Upper lobe of left lung (tissue), 6 donors: Measurements from ENCODE around the gene SH2D6. TPM values are rescaled to one million over a fixed set of nuclear protein-coding genes. Genes with fewer than 3 reads are reported as not detected.

Source experiments
- ATAC-seq, 2 donors: fragments of 200-7000 bp; cut with Tn5 transposase; one replicate each; pipeline ENCODE4 v1.9.1; 2022; ENCODE audit warnings: mild to moderate bottlenecking in 2 of 2, moderate library complexity in 2 of 2; ENCODE audit not compliant: low FRiP score in 2 of 2
- DNase-seq, 2 donors: peaks; one replicate each; pipeline ENCODE4 v3.0.0-alpha.2; 2019 to 2020
- H3K27ac ChIP-seq, 4 donors: fragments of 200-600 bp; sonication (generic); one replicate each; pipeline ENCODE4 v1.5.1; 2016 to 2019
- H3K27me3 ChIP-seq, 4 donors: fragments of 200-600 bp; sonication (generic); one replicate each; pipeline ENCODE4 v1.5.1; 2017 to 2019
- H3K36me3 ChIP-seq, 4 donors: fragments of 200-600 bp; sonication (generic); one replicate each; pipeline ENCODE4 v1.5.1; 2016 to 2019
- H3K4me1 ChIP-seq, 4 donors: fragments of 200-600 bp; sonication (generic); one replicate each; pipeline ENCODE4 v1.5.1; 2018 to 2019
- H3K4me3 ChIP-seq, 4 donors: fragments of 200-600 bp; sonication (generic); one replicate each; pipeline ENCODE4 v1.5.1; 2017 to 2019; ENCODE audit warnings: mild to moderate bottlenecking in 2 of 4, moderate library complexity in 1 of 4
- H3K9me3 ChIP-seq, 4 donors: fragments of 200-600 bp; sonication (generic); one replicate each; pipeline ENCODE4 v1.5.1; 2018 to 2019
- EP300 ChIP-seq, 4 donors: sonication (generic); formaldehyde crosslinking; IDR thresholded peaks; one replicate each; pipeline ENCODE4 v1.5.1; 2017; ENCODE audit warnings: antibody characterized with exemption in 4 of 4, control low read depth in 2 of 4
- POLR2A ChIP-seq, 4 donors: fragments of 450-650 bp; IDR thresholded peaks; one replicate each; pipeline ENCODE4 v1.5.1; 2016 to 2017; ENCODE audit warnings: antibody characterized with exemption in 4 of 4, mild to moderate bottlenecking in 2 of 4
- POLR2AphosphoS5 ChIP-seq, 2 donors: sonication (generic); formaldehyde crosslinking; IDR thresholded peaks; one replicate each; pipeline ENCODE4 v1.5.1; 2017; ENCODE audit warnings: antibody characterized with exemption in 2 of 2
- WGBS, 2 donors: methylation state at CpG; one replicate each; pipeline ENCODE4 v1.1.5; 2017 to 2018; 5-methylcytosine and 5-hydroxymethylcytosine counted together
- total RNA-seq, 6 donors: library from RNA; depleted of rRNA in 4 of 6; stranded (reverse); fragments of >200 nt in 4 of 6; gene quantifications; one replicate each; pipeline versions ENCODE4 v1.1.0 to v1.2.1, GENCODE V29; 2016 to 2021
- TF ChIP-seq, protein P1 (sequence below), 6 experiments: fragments of 450-650 bp in 4 of 6; fragments of 200-600 bp in 2 of 6; sonication (generic) in 2 of 6; IDR thresholded peaks; one replicate each; pipeline ENCODE4 v1.5.1; 2016 to 2019; ENCODE audit warnings: antibody characterized with exemption in 6 of 6
- donor health status: DM: no; HTN: no; CAD: no; lungs with moderate emphysema.
- donor health status: DM: no; HTN: yes; CAD: no; lungs with severe emphysema.

SH2D6 gene
- total RNA-seq, 6 donors from 2014 or later: 0.51 TPM; not detected in 5

GRCh38 chr2:85390941-85391669, 27.4 kb upstream of the SH2D6 start:
- peaks cover 0 to 3% (median under 1%) of the 10 kb centered on the region in 4 donors for H3K4me1 ChIP-seq
- H3K9me3 ChIP-seq: no peaks in the 10 kb centered on the region
- no peak overlapping the region for H3K4me3 ChIP-seq
- no peak overlapping the region for H3K27ac ChIP-seq
- peak; percentile 19 to 68 for ATAC-seq
- no peaks in the 10 kb centered on the region for H3K27me3 ChIP-seq
- WGBS, 2 donors: 85 to 86% methylated on average over 3 to 9 of the region's 11 CpGs
- peak; percentile 54 to 77 for DNase-seq
- TF ChIP-seq POLR2A (IDR thresholded peaks at IDR 0.05) (no peak), EP300 (IDR thresholded peaks at IDR 0.05) (no peak), POLR2AphosphoS5 (IDR thresholded peaks at IDR 0.05) (no peak)
- TF ChIP-seq, protein P1, sequence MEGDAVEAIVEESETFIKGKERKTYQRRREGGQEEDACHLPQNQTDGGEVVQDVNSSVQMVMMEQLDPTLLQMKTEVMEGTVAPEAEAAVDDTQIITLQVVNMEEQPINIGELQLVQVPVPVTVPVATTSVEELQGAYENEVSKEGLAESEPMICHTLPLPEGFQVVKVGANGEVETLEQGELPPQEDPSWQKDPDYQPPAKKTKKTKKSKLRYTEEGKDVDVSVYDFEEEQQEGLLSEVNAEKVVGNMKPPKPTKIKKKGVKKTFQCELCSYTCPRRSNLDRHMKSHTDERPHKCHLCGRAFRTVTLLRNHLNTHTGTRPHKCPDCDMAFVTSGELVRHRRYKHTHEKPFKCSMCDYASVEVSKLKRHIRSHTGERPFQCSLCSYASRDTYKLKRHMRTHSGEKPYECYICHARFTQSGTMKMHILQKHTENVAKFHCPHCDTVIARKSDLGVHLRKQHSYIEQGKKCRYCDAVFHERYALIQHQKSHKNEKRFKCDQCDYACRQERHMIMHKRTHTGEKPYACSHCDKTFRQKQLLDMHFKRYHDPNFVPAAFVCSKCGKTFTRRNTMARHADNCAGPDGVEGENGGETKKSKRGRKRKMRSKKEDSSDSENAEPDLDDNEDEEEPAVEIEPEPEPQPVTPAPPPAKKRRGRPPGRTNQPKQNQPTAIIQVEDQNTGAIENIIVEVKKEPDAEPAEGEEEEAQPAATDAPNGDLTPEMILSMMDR (IDR thresholded peaks at IDR 0.05): peak in 5 of 6 experiments; percentile 43 to 59 (median 52)
- peaks cover 7 to 87% (median 64%) of the 10 kb centered on the region in 4 donors for H3K36me3 ChIP-seq

GRCh38 chr2:85393836-85394235, 24.7 kb upstream of the SH2D6 start:
- Histone ChIP-seq H3K27me3 (no peaks in the 10 kb centered on the region), H3K27ac (no peak overlapping the region), H3K36me3 (peaks cover 7 to 76% (median 49%) of the 10 kb centered on the region in 4 donors), H3K4me3 (no peak overlapping the region), H3K9me3 (no peaks in the 10 kb centered on the region), H3K4me1 (peaks cover 0 to 14% (median 6%) of the 10 kb centered on the region in 4 donors)
- DNase-seq (no peak), ATAC-seq (no peak)
- no peak for TF ChIP-seq EP300 (IDR thresholded peaks at IDR 0.05)
- no peak for TF ChIP-seq POLR2A (IDR thresholded peaks at IDR 0.05)
- TF ChIP-seq, protein P1 (IDR thresholded peaks at IDR 0.05): no peak
- no peak for TF ChIP-seq POLR2AphosphoS5 (IDR thresholded peaks at IDR 0.05)
- 96% methylated on average over 4 of the region's 4 CpGs for WGBS, 2 donors

DNA sequence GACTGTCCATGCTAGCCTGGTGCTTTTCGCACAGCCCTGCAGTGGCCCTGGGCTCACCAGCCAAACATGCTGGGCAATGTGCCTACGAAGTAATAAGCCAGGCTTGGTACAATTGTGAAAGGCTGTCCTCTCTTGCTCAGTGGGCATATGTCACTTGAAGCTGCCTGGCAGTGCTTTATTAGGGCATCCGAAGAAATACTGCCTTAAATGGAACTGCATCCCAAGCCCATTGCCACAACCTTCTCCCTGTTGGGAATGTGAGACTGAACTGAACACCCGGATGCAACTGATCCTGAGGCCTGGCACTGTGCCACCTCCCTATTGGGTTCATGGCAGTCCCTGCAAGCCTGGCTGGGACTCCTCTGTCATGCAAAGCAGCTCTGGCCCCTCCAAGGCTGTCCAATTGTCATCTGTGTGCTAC, 24.2 kb upstream of the SH2D6 start:
- Histone ChIP-seq H3K4me1 (peaks cover 0 to 14% (median 6%) of the 10 kb centered on the region in 4 donors), H3K36me3 (peaks cover 7 to 73% (median 48%) of the 10 kb centered on the region in 4 donors), H3K9me3 (no peaks in the 10 kb centered on the region), H3K27me3 (no peaks in the 10 kb centered on the region), H3K27ac (no peak overlapping the region), H3K4me3 (no peak overlapping the region)
- no peak for DNase-seq
- 90 to 93% methylated on average over 3 to 4 of the region's 4 CpGs for WGBS, 2 donors
- no peak for ATAC-seq
- TF ChIP-seq, protein P1 (IDR thresholded peaks at IDR 0.05): no peak
- TF ChIP-seq EP300 (IDR thresholded peaks at IDR 0.05): no peak
- TF ChIP-seq POLR2AphosphoS5 (IDR thresholded peaks at IDR 0.05): no peak
- TF ChIP-seq POLR2A (IDR thresholded peaks at IDR 0.05): no peak

DNA sequence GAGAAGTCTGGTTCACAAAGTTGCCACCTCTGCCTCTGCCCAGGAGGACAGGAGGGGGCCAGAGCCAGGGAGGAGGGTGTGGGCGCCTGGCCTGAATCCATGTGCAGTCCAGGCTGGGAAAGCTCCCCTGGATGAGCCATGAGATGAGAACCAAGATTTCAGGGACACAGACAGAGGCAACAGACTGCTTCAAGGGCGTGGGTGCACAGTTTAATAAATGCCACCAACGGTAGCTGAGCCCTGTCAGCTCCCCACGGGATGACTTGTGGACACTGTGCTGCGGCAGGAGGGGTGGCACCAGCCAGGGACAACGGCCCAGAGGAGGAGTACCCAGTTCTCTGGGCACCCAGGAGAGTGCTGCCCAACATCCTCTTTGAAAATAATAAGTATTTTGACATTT, 23.5 kb upstream of the SH2D6 start:
- Histone ChIP-seq H3K9me3 (no peaks in the 10 kb centered on the region), H3K27me3 (no peaks in the 10 kb centered on the region), H3K4me1 (peaks cover 0 to 14% (median 6%) of the 10 kb centered on the region in 4 donors), H3K36me3 (peaks cover 3 to 68% (median 44%) of the 10 kb centered on the region in 4 donors), H3K4me3 (no peak overlapping the region), H3K27ac (no peak overlapping the region)
- WGBS, 2 donors: 83 to 90% methylated on average over 5 to 6 of the region's 6 CpGs
- ATAC-seq: no peak
- DNase-seq: no peak
- TF ChIP-seq EP300 (IDR thresholded peaks at IDR 0.05) (no peak), POLR2A (IDR thresholded peaks at IDR 0.05) (no peak), POLR2AphosphoS5 (IDR thresholded peaks at IDR 0.05) (no peak)
- TF ChIP-seq, protein P1 (IDR thresholded peaks at IDR 0.05): no peak
